ES-I3 (cell line): Measurements from ENCODE around the gene ITGB6.
"Not testable (repeated sequence)": the region's sequence is repeated elsewhere in the genome, so short reads cannot be mapped to it uniquely, and the experiment has no call there.

ENCODE experiments used
- H3K36me3 ChIP-seq: 2 replicates; pipeline ENCODE4 v1.6.1; 2013; ENCODE audit warnings: mild to moderate bottlenecking, low read length, control low read depth, moderate library complexity; ENCODE audit not compliant: insufficient read depth
- H3K4me1 ChIP-seq: 2 replicates; pipeline ENCODE4 v1.6.1; 2013; ENCODE audit warnings: mild to moderate bottlenecking, control low read depth, low read length; ENCODE audit not compliant: insufficient read depth
- H3K9ac ChIP-seq: 2 replicates; pipeline ENCODE4 v1.6.1; 2013; ENCODE audit warnings: low read depth, mild to moderate bottlenecking, low read length, moderate library complexity
- H3K9me3 ChIP-seq: 2 replicates; pipeline ENCODE4 v1.6.1; 2013; ENCODE audit warnings: mild to moderate bottlenecking, low read length, moderate library complexity; ENCODE audit not compliant: control insufficient read depth, insufficient read depth

Gene ITGB6

DNA sequence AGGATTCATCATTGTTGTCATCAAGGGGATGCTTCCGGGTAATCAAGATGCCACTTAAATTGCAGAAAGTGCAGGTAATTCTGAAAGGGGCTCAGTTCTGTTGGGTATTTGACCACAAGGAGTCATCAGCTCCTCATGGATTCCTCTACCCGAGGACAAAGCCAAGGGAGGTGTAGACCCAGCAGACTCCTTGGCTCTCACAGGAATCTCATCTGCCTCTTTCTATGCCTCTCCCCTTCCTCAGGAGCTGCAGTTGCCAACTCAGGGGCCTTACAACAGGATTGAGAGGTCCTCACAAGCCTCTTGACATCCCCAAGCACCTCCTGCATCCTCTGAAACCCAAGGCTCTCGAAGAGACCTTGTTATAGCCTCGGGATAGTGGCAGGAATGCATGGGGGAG lies 44.0 kb downstream of the ITGB6 start:
- Histone ChIP-seq H3K9ac (no peak overlapping the region), H3K9me3 (no peaks in the 10 kb centered on the region), H3K4me1 (no peaks in the 10 kb centered on the region; the same call in 1 of the 2 replicates), H3K36me3 (no peaks in the 10 kb centered on the region)

DNA sequence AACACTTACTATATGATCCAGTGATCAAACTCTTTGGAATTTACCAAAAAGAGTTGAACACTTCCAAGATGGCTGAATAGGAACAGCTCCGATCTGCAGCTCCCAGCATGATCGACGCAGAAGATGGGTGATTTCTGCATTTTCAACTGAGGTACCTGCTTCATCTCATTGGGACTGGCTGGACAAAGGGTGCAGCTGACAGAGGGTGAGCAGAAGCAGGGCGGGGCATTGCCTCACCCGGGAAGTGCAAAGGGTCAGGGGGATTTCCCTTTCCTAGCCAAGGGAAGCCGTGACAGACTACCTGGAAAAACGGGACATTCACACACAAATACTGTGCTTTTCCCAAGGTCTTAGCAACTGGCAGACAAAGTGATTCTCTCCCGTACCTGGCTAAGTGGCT lies 51.7 kb downstream of the ITGB6 start:
- not testable (repeated sequence) for H3K4me1 ChIP-seq, H3K36me3 ChIP-seq, H3K9me3 ChIP-seq, H3K9ac ChIP-seq

DNA sequence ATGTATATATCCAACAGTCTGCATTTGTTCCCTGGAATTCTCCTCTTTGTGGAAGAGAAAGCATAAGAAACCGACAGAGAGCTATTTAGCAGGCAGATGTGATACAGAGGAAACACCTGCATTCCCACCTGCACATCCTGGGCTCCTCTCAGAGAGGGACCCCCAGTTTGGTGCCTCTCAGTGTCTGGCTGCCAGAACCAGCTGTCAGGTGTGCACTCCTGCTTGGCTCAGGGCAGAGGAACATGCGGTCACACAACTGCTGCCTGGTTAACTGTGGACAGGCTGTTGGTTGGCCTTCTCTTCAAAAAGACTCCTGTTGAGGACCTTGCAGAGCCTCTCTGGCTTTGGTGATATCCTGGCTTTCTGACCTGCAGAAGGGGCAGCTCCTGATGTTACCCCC lies 54.6 kb downstream of the ITGB6 start:
- Histone ChIP-seq H3K9ac (no peak overlapping the region), H3K9me3 (no peaks in the 10 kb centered on the region), H3K4me1 (0 out of 2 replicates have a peak, but pooled peaks cover 7% of the 10 kb centered on the region), H3K36me3 (no peaks in the 10 kb centered on the region)

DNA sequence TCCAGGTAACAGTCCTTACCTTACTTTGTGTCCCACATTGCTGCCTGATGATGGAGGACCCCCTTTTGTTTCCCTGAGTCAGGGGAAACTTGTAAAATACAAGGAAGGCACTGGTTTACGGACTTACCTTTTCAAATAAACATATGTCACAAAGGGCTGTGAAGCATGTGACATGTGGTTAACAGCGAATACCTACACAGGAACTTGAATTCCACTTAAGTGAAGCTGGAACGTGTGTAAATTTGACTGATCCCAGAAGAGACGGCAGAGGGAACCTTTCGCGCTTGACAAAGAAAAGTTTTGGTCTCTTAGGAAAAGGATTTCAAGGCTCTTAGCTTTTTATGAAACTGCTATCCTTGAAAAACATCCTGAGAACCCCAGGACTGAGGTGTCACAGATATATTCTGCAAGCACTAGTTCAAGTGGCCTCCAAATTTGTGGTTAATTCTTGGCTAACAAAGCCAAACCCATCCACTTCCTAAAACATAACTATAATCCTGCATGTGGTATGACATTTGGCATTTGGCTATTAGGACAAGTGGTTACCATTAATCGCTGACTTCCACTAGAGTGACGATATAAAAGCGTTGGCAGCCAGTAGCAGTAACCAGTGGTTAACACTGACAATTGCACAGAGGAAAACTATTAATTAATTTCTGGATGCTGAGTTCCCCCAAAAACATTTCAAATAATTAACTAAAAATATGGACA lies 55.6 kb downstream of the ITGB6 start:
- no peak overlapping the region for H3K9ac ChIP-seq
- H3K9me3 ChIP-seq, result no peaks in the 10 kb centered on the region
- H3K36me3 ChIP-seq, result no peaks in the 10 kb centered on the region
- 0 out of 2 replicates have a peak, but pooled peaks cover 7% of the 10 kb centered on the region for H3K4me1 ChIP-seq

DNA sequence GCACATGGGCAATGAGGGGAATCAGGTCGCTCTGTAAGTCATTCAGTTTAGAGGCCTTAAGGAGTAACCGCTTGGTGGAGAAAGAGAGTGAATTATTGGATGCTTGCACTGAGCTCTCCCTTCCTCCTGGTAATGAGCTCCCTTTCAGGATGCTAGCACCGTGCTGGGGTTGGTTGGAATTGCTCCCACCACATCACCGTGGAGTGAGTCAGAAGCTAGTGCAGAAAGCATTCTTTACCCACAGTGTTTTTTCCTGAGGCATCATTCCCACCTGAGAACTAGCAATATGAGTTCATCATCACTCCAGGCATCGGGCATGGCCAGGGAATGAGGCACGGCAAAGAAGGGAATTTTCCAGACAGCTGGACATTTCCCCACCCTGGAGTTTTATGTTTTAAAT lies 57.6 kb downstream of the ITGB6 start:
- no peaks in the 10 kb centered on the region for H3K36me3 ChIP-seq

DNA sequence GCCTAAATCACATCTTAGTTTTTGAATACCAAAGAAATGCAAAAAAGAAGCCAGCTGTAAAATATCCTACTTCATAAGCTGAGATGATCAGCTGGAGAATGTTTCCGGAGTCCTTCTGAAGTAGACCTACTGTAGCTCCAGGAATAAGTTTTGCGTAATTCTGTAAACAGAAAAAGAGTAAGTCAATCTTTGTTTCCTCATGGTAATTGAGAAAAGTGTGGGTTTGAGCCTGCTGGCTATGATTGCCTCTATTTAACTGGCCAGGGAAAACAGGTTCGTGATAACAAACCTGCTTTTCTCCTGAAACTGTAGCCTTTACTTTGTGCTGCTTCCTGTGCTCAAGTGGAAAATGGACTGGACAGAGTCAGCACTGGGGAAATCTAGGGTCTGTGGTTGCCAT lies 58.2 kb downstream of the ITGB6 start:
- Histone ChIP-seq H3K4me1 (no peaks in the 10 kb centered on the region), H3K9me3 (no peaks in the 10 kb centered on the region), H3K9ac (no peak overlapping the region), H3K36me3 (no peaks in the 10 kb centered on the region)

More for the DNA sequence above, 57.6 kb downstream of the ITGB6 start:
- no peaks in the 10 kb centered on the region for H3K9me3 ChIP-seq
- H3K9ac ChIP-seq, result no peak overlapping the region
- H3K4me1 ChIP-seq, result no peaks in the 10 kb centered on the region

DNA sequence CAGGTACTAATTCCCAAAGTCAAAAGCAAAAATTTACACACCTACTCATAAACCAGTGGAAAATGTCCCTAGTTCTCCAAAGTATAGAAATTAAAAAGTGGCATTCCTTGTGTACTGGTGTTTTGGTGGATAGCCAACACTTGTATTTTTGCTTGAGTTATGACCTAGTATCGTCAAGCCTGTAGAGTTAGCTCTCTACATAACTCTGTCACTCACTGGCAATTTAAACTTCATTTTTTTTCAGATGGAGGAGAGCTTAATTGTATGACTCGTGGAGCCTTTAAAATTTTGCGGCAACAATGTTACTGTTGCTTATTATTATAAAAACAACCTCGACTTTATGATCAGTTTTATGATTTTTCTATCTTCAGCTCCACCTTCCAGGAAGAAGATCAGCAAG lies 58.7 kb downstream of the ITGB6 start:
- no peaks in the 10 kb centered on the region for H3K9me3 ChIP-seq
- no peaks in the 10 kb centered on the region for H3K36me3 ChIP-seq
- H3K9ac ChIP-seq, result no peak overlapping the region
- no peaks in the 10 kb centered on the region for H3K4me1 ChIP-seq

DNA sequence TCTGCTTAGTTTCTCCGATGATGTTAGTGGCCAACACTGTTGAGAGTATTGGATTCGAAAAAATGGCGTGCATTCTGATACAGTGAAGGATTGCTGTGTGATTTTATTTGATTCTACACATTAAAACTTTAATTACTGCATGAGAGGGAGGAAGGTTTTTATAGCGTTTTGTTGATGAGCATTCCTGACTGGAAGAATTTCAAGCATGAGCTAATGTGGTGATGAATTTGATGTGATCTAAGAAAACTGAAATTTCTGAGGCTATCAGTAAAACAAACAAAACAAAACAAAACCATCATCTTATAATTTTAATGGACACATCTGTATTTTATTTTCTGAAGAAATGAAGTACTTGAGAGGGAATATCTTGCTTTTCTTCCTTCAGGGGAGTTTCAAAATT lies 59.6 kb downstream of the ITGB6 start:
- Histone ChIP-seq H3K9ac (no peak overlapping the region), H3K4me1 (no peaks in the 10 kb centered on the region), H3K36me3 (no peaks in the 10 kb centered on the region), H3K9me3 (no peaks in the 10 kb centered on the region)

DNA sequence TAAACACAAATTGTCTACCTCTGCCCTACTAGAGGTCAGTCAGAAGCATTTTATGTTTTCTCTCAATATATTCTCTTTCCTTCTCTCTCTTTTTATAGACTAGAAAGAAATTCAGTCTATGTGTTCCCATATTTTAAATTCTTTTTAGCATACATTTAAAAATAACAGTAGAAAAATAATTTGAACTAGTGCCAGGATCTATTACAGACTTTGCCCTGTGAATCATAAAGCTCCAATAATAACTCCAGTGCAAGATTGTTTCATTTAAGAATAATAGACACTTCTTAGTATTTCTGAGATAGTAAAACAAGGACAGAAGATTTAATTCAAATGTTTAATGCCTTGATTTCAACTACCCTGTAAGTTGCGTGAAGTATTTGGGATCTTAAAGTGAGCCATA lies 60.1 kb downstream of the ITGB6 start:
- H3K36me3 ChIP-seq, result no peaks in the 10 kb centered on the region
- no peaks in the 10 kb centered on the region for H3K4me1 ChIP-seq
- H3K9ac ChIP-seq, result no peak overlapping the region
- no peaks in the 10 kb centered on the region for H3K9me3 ChIP-seq

DNA sequence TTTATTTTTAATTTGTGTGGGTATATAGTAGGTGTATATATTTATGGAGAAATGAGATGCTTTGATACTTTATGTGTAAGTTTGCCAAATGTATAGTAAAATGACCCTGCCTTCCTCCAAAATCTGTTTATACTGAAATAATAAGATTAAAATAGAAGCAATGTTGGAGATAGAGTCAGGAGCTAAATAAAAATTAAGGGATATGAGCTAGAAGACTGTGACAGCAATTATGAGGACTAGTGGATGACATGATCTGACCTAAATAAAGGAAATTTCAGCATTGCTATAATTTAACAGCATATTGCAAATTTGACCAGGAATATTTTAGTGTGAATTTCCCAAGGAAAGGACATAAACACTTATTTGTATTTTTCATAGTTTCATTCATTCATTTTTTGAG lies 60.7 kb downstream of the ITGB6 start:
- no peaks in the 10 kb centered on the region for H3K36me3 ChIP-seq
- H3K9me3 ChIP-seq, result no peaks in the 10 kb centered on the region

DNA sequence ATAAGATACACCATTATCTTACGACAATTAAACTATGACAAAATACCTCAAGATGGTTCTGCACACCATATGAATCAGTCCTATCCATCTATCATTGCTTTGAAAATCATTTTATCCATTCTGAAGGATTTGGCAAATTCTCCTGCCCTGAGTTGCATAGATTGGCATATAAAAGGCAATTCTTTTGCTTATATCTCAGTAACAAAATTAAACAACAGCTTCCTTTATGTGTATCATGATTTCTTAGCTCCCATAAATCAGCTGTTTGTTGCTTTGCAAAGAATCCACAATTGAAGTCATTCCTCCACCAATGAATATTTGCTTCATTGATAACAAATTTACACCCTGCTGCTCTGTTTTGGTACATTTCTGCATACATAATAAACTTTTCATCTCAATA lies 61.7 kb downstream of the ITGB6 start:
- H3K4me1 ChIP-seq, result no peaks in the 10 kb centered on the region
- no peaks in the 10 kb centered on the region for H3K36me3 ChIP-seq
- H3K9me3 ChIP-seq, result no peaks in the 10 kb centered on the region
- H3K9ac ChIP-seq, result no peak overlapping the region

More for the DNA sequence above, 60.7 kb downstream of the ITGB6 start:
- H3K4me1 ChIP-seq, result no peaks in the 10 kb centered on the region
- H3K9ac ChIP-seq, result no peak overlapping the region

DNA sequence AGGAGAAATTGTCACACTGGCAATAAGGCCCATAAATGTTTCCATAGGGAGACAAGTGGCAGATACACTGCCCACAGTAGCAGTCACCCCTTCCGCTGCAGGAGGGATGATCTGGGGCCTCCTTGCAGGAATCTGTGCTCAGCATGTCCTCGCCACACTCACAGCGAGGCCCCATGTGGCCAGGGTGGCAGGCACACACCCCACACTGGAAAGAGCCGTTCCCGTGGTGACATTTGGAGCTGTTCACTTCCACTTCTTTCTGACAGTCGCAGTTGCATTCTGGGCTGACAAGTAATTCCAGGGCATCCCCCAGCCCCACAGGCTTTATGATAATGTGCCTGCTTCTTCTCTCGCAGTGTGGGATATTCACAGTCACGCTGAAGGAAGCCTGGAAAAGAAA lies 62.6 kb downstream of the ITGB6 start:
- H3K9ac ChIP-seq, result no peak overlapping the region
- H3K36me3 ChIP-seq, result no peaks in the 10 kb centered on the region
- no peaks in the 10 kb centered on the region for H3K4me1 ChIP-seq
- H3K9me3 ChIP-seq, result no peaks in the 10 kb centered on the region

DNA sequence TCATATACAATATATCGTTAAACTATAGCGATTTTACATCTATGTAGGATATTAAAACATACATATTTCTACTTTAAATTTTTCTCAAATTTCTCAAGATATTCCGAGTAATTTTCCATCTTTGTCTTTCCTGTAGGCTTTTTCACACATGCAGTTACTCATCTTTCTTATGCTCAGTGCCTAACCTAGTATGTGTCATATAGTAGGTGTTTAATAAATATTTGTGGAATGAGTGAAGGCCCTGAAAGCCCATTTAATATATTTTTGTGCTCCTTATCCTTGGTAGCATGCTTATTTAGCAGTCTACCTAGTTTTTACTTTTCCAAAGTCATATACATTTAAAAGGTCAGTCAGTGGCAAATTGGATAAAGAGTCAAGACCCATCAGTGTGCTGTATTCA lies 67.3 kb downstream of the ITGB6 start:
- Histone ChIP-seq H3K36me3 (no peaks in the 10 kb centered on the region), H3K9ac (no peak overlapping the region), H3K9me3 (no peaks in the 10 kb centered on the region), H3K4me1 (no peaks in the 10 kb centered on the region)

DNA sequence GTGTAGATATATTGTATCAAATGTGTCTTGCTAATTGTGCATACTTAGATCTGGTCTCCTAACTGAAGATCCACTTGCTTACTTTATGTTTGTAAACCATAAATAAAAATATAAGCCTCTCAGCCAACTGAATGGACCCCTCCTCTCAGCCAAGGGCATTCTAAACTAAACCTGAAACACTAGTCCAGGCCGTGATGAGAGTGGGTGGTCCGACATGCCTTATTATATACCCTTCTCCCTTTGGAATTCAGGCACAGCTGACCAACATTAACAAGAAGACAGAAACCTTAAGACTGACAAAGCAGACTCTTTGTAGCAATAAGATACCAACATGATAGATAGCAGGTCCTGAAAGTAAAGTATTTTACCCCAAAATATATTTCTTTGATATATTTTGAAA lies 73.3 kb downstream of the ITGB6 start:
- Histone ChIP-seq H3K4me1 (no peaks in the 10 kb centered on the region), H3K36me3 (no peaks in the 10 kb centered on the region), H3K9me3 (no peaks in the 10 kb centered on the region), H3K9ac (no peak overlapping the region)

DNA sequence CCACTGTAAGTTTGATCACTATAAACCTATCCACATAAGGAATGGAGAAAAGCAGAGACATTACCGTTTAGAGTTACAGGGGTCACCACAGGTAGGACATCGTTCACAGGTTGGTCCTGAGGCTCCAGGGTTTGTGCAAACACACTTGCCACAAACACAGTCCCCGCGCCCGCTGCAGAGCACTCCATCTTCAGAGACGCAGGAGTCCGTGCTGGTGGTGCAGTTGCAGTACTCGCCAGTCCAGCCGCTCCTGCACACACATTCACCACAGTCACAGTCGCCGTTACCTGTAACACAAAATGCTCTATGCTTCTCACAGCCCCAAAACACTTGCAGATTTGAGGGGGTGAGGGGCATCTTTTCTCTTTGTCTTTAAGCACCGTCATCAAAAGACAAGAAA lies 73.8 kb downstream of the ITGB6 start:
- no peaks in the 10 kb centered on the region for H3K4me1 ChIP-seq
- no peaks in the 10 kb centered on the region for H3K9me3 ChIP-seq
- no peaks in the 10 kb centered on the region for H3K36me3 ChIP-seq
- no peak overlapping the region for H3K9ac ChIP-seq

DNA sequence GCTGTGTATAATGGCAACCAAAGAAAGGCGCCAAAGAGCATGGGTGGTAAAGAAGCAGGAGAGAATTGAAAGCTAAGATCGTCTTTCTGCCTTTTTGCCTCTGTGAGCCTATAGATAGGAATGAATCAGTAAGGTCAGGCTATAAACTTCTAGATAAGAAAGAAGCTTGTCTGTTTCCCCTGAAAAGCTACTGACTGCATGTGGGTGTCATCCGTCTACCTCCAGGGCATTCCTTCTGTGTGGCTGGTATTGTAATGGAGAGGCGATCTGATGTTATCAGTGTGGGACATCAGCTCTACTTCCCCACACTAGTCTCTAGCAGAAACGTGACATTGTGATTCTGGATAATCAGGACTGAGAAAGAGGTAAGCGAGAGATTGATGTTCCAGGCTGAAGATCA lies 74.2 kb downstream of the ITGB6 start:
- H3K4me1 ChIP-seq, result no peaks in the 10 kb centered on the region
- H3K36me3 ChIP-seq, result no peaks in the 10 kb centered on the region
- no peak overlapping the region for H3K9ac ChIP-seq
- H3K9me3 ChIP-seq, result no peaks in the 10 kb centered on the region
